CD4-positive, alpha-beta T cell treated with Interleukin-15 for 1 hour (primary cell): ENCODE results near the gene CCDC38.

ENCODE experiments used
- DNase-seq: peaks from one replicate; pipeline ENCODE4 v3.0.0-alpha.2; 2020

The CCDC38 gene

GRCh38 chr12:95830335-95831089 is 111.9 kb downstream of the CCDC38 start:
- DNase-seq, result no peak

GRCh38 chr12:95829395-95829794 is 113.0 kb downstream of the CCDC38 start:
- no peak for DNase-seq

- no peak for DNase-seq
Observed at GRCh38 chr12:95820096-95820703, 122.2 kb downstream of the CCDC38 start.
